ENCODE measurements around the gene SH3RF1.

The SH3RF1 gene

DNA sequence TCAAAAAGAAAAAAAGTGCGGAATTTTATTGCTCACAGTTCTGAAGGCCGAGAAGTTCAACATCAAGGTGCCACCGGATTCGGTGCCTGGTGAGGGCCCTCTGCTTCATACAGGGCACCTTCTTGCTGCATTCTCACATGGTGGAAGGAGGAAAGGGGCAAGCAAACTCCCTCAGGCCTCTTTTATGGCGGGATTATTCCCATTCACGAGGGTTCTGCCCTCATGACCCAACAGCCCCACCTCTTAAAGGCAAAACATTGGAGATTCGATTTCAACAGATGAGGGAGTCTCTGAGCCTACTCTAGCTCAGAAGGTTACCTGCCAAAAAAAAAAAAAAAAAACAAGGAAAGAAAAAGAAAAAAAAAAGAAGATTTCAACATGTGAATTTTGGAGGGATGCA, 196.6 kb downstream of the SH3RF1 start:
- no peak for DNase-seq (ENCODE audit: low read depth)
- H3K4me3 ChIP-seq (ENCODE audit: low read length), result no peak overlapping the region
- TF ChIP-seq, protein P1, sequence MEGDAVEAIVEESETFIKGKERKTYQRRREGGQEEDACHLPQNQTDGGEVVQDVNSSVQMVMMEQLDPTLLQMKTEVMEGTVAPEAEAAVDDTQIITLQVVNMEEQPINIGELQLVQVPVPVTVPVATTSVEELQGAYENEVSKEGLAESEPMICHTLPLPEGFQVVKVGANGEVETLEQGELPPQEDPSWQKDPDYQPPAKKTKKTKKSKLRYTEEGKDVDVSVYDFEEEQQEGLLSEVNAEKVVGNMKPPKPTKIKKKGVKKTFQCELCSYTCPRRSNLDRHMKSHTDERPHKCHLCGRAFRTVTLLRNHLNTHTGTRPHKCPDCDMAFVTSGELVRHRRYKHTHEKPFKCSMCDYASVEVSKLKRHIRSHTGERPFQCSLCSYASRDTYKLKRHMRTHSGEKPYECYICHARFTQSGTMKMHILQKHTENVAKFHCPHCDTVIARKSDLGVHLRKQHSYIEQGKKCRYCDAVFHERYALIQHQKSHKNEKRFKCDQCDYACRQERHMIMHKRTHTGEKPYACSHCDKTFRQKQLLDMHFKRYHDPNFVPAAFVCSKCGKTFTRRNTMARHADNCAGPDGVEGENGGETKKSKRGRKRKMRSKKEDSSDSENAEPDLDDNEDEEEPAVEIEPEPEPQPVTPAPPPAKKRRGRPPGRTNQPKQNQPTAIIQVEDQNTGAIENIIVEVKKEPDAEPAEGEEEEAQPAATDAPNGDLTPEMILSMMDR (conservative IDR thresholded peaks at IDR 0.05; ENCODE audit: low read depth, low read length), result no peak

DNA sequence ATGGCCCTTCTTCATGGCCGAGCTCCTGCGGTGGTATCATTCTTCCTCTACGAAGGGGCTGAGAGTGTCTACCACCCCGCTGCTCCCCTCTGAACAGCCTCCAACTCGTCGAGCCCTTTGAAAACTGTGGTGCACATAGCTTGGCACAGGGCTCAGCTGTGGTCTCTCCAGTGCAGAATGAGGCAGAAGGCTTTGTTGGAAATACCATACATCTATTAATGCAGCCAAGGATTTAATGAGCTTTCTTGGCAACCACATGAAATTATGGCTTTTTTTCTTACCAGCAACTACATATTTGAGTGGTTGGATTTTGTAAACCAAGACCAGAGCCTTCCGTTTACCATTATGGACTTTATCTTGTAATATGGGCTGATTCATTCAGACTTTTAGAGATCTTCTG, 199.0 kb downstream of the SH3RF1 start:
- TF ChIP-seq, protein P1 (conservative IDR thresholded peaks at IDR 0.05; ENCODE audit: low read depth, low read length), result no peak
- DNase-seq (ENCODE audit: low read depth), result no peak
- H3K4me3 ChIP-seq (ENCODE audit: low read length), result no peak overlapping the region

DNA sequence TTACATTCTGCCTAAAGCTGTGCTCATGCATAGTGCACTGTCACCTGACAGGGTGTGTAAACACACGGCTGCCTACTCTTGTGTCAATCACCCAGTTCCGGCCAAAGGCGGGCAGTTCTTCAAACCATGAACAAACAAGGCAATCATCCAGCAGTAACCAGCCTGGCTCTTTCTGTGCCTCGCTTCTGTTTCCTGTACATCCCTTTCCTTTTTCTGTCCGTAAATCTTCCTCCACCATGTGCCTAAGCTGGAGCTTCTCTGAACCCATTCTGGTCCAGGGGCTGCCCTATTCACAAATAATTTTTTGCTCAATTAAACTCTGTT, 199.9 kb downstream of the SH3RF1 start:
- DNase-seq (ENCODE audit: low read depth), result peak; percentile 18
- TF ChIP-seq, protein P1 (conservative IDR thresholded peaks at IDR 0.05; ENCODE audit: low read depth, low read length), result no peak
- no peak overlapping the region for H3K4me3 ChIP-seq (ENCODE audit: low read length)

DNA sequence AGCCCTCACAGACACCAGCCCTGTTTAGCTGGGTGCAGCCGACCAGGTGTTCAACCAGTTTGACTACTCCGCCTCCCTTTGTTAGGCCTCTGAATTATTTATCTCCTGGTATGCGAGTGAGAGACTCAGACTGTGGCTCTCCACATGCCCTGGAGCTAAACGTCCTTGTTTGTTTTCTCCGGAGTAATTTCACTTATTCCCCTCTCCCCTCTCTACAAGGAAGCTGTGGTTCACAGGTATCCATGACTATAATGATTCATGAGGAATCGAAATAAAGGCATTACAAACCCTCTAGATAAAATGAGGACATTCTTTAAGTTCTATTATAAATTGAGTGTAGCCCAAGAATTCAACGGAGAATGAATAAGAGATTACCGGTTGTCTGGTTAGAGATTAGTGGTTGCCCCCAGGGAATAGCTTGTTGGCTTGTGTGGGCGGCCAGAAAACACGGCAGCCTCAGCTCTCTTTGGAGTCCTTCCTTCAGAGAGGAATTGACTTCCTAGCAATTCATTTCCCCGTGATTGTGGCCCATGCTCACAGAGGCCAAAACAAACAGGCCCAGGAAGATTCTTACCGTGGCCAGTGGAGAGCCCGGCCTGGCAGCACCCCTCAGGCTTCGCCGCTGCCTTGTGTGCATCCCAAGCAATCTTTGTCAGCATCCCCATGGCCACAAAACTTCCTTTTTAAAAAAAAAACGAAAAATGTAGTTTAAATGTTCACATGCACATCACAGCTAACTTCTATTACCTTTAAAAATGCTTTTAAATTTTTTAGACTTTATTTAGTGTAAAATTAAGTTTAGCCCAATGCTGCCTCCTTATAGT, 200.5 kb downstream of the SH3RF1 start:
- peak; percentile 85 for DNase-seq (ENCODE audit: low read depth)

DNA sequence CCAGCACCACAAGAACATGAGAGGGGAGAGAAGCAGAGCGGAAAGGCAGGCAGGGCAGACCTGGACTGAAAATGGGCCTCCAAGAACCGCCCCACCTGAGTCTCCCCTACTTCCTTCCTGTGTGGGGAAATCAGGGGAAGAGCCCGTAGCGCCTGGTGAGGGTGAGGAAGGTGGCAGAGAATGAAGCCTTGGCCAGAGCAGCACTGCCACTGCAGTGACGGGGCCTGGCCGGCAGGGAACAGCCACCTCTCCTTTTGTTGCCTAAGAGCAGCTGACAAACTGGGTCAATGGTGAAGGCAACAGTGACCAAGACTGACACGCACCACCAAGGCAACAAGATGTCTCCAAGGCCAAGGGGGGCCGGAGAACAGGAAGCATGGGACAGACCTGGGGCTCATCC, 202.3 kb downstream of the SH3RF1 start:
- no peak overlapping the region for H3K4me3 ChIP-seq (ENCODE audit: low read length)
- TF ChIP-seq, protein P1 (conservative IDR thresholded peaks at IDR 0.05; ENCODE audit: low read depth, low read length), result no peak
- no peak for DNase-seq (ENCODE audit: low read depth)

More for the DNA sequence above, 200.5 kb downstream of the SH3RF1 start:
- TF ChIP-seq, protein P1 (conservative IDR thresholded peaks at IDR 0.05; ENCODE audit: low read depth, low read length), result no peak
- H3K4me3 ChIP-seq (ENCODE audit: low read length), result no peak overlapping the region

DNA sequence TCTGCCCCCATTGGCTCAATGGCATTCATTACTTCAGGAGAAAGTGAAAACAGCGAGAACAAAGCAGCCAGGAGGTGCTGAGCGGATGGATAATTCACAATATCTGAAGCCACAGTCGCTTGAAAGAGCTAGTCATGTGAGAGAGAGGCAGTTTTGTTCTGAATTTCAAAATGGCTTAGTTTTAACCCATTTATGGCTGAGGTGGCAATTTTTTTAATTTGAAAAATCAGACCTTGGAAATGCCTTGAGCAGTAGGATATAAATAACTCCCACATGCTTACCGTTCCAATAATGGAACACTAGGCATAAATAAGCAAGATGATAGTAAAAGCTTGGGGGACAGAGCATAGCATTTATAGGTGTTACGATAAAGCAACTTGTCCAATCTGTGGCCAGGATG, 203.8 kb downstream of the SH3RF1 start:
- TF ChIP-seq, protein P1 (conservative IDR thresholded peaks at IDR 0.05; ENCODE audit: low read depth, low read length), result no peak
- no peak overlapping the region for H3K4me3 ChIP-seq (ENCODE audit: low read length)
- no peak for DNase-seq (ENCODE audit: low read depth)

DNA sequence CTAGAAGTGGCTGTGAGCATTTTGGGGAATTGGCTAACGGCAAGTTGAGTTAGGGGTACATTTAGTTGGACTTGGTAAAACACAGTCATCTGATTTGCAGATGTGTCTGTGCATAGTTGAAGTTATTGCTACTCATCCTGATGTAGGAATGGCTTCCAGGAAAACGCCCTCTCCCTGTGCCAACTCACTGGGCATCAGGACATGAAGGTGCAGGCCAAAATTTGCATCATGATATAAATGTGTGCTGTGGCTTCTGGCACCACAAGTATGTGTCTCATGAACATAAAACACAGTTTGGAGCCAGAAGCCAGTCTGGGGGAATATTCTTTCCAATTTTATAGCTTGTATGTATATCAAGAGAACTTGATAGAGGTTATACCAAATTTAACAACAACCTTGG, 206.5 kb downstream of the SH3RF1 start:
- TF ChIP-seq, protein P1 (conservative IDR thresholded peaks at IDR 0.05; ENCODE audit: low read depth, low read length), result no peak
- no peak overlapping the region for H3K4me3 ChIP-seq (ENCODE audit: low read length)
- DNase-seq (ENCODE audit: low read depth), result no peak
